H1 (cell line): ENCODE data around the gene ZNF385B. TPM values are rescaled to one million over a fixed set of nuclear protein-coding genes. Genes with fewer than 3 reads are reported as not detected.

Experiments
- CTCF ChIA-PET: fragments of 300-600 bp; sonication (Branson Sonifier 250); formaldehyde crosslinking; loops from one replicate; lab custom pipeline; 2021; ENCODE audit not compliant: partially characterized antibody; lab: Charles Lee
- POLR2A ChIA-PET: fragments of 300-600 bp; sonication (Branson Sonifier 250); formaldehyde crosslinking; loops from one replicate; lab custom pipeline; 2021; ENCODE audit warnings: inconsistent platforms; ENCODE audit not compliant: partially characterized antibody; lab: Charles Lee
- DNase-seq, 2 experiments: peaks; one replicate each; pipeline versions ENCODE4 v3.0.0 to v3.0.0-alpha.2; 2010 to 2022; ENCODE audit warnings: low spot score in 2 of 2, low read depth in 1 of 2, mixed read lengths in 1 of 2
- FAIRE-seq: peaks from 2 replicates; lab custom pipeline; 2011; peaks lifted over from hg19 to GRCh38; lab: Jason Lieb, UNC
- H2AFZ ChIP-seq: 2 replicates; pipeline ENCODE4 v1.8.1; 2012; ENCODE audit warnings: low read length, inconsistent platforms
- H2AK5ac ChIP-seq: 2 replicates; pipeline ENCODE4 v1.6.1; 2013; ENCODE audit warnings: low read depth, low read length
- H2BK120ac ChIP-seq: replicated peaks from 2 replicates; pipeline ENCODE3; 2013; ENCODE audit warnings: low read depth, low read length, inconsistent platforms
- H2BK12ac ChIP-seq: 2 replicates; pipeline ENCODE4 v1.6.1; 2013; ENCODE audit warnings: low read depth, low read length
- H2BK15ac ChIP-seq: 2 replicates; pipeline ENCODE4 v1.6.1; 2013; ENCODE audit warnings: low read length
- H2BK20ac ChIP-seq: 2 replicates; pipeline ENCODE4 v1.6.1; 2013; ENCODE audit warnings: low read length
- H2BK5ac ChIP-seq: 2 replicates; pipeline ENCODE4 v1.6.1; 2013; ENCODE audit warnings: low read depth, low read length
- H3K14ac ChIP-seq: 2 replicates; pipeline ENCODE4 v1.6.1; 2013; ENCODE audit warnings: inconsistent platforms; ENCODE audit not compliant: insufficient read length
- H3K18ac ChIP-seq: 2 replicates; pipeline ENCODE4 v1.6.1; 2013; ENCODE audit warnings: low read length; ENCODE audit errors: extremely low read depth
- H3K23ac ChIP-seq: 2 replicates; pipeline ENCODE4 v1.6.1; 2013; ENCODE audit warnings: inconsistent platforms; ENCODE audit not compliant: insufficient read length
- H3K23me2 ChIP-seq: 2 replicates; pipeline ENCODE4 v1.6.1; 2013; ENCODE audit warnings: low read depth, low read length
- H3K27ac ChIP-seq: 2 replicates; pipeline ENCODE4 v1.6.1; 2011; ENCODE audit warnings: low read depth, low read length, inconsistent platforms
- H3K27me3 ChIP-seq, 4 experiments: replicated peaks in 1 of 4; 1 replicate in 1 of 4; 2 replicates in 3 of 4; pipeline versions ENCODE4 v1.6.1 to v1.8.1; 2011 to 2013; ENCODE audit warnings: low read length in 3 of 4, mild to moderate bottlenecking in 3 of 4, inconsistent platforms in 2 of 4, mixed read lengths in 2 of 4, moderate library complexity in 1 of 4; ENCODE audit not compliant: control insufficient read depth in 3 of 4, insufficient read depth in 3 of 4; ENCODE audit errors: extremely low read depth in 1 of 4
- H3K36me3 ChIP-seq, 4 experiments: 2 replicates each; pipeline versions ENCODE4 v1.6.1 to v1.8.1; 2011 to 2013; ENCODE audit warnings: mild to moderate bottlenecking in 4 of 4, low read length in 3 of 4, moderate library complexity in 2 of 4, control low read depth in 1 of 4, inconsistent platforms in 1 of 4; ENCODE audit not compliant: insufficient read depth in 4 of 4, control insufficient read depth in 2 of 4
- H3K4ac ChIP-seq: replicated peaks from 2 replicates; pipeline ENCODE3; 2013; ENCODE audit warnings: low read length, low read depth, mixed read lengths, inconsistent platforms; ENCODE audit not compliant: insufficient read length
- H3K4me1 ChIP-seq, 4 experiments: replicated peaks in 1 of 4; 1 replicate in 1 of 4; 2 replicates in 3 of 4; pipeline versions ENCODE4 v1.6.1 to v1.8.1; 2011 to 2013; ENCODE audit warnings: low read length in 3 of 4, inconsistent platforms in 2 of 4, mixed read lengths in 1 of 4; ENCODE audit not compliant: insufficient read depth in 4 of 4, control insufficient read depth in 3 of 4
- H3K4me2 ChIP-seq, 2 experiments: 2 replicates each; pipeline versions ENCODE4 v1.6.1 to v1.8.1; 2011 to 2013; ENCODE audit warnings: low read depth in 2 of 2, low read length in 2 of 2, control low read depth in 1 of 2, inconsistent platforms in 1 of 2, mild to moderate bottlenecking in 1 of 2; ENCODE audit not compliant: insufficient read depth in 1 of 2
- H3K4me3 ChIP-seq, 4 experiments: fragments of 200-600, 300-600 bp in 1 of 4; sonication (generic), shearing (Covaris generic), sonication (Bioruptor Twin) in 1 of 4; 2 replicates each; pipeline versions ENCODE4 v1.5.1 to v1.8.1; 2011 to 2016; ENCODE audit warnings: low read length in 4 of 4, low read depth in 3 of 4, control low read depth in 2 of 4, inconsistent platforms in 2 of 4, mild to moderate bottlenecking in 2 of 4, mixed read lengths in 1 of 4, moderate library complexity in 1 of 4; ENCODE audit not compliant: insufficient read depth in 2 of 4; ENCODE audit errors: extremely low read depth in 1 of 4
- H3K56ac ChIP-seq: replicated peaks from 2 replicates; pipeline ENCODE3; 2013; ENCODE audit warnings: low read depth, mild to moderate bottlenecking, mixed read lengths, low read length, inconsistent platforms; ENCODE audit not compliant: insufficient read length
- H3K79me1 ChIP-seq: 2 replicates; pipeline ENCODE4 v1.6.1; 2013; ENCODE audit warnings: low read depth, low read length, control low read depth
- H3K79me2 ChIP-seq, 2 experiments: 2 replicates each; pipeline versions ENCODE4 v1.6.1 to v1.8.1; 2012 to 2013; ENCODE audit warnings: low read length in 2 of 2, mild to moderate bottlenecking in 2 of 2, inconsistent platforms in 1 of 2; ENCODE audit not compliant: insufficient read depth in 2 of 2, control insufficient read depth in 1 of 2
- H3K9ac ChIP-seq, 4 experiments: replicated peaks in 1 of 4; 1 replicate in 1 of 4; 2 replicates in 3 of 4; pipeline versions ENCODE4 v1.6.1 to v1.8.1; 2011 to 2013; ENCODE audit warnings: low read depth in 3 of 4, low read length in 3 of 4, control low read depth in 2 of 4, mild to moderate bottlenecking in 2 of 4, moderate library complexity in 2 of 4, inconsistent platforms in 1 of 4; ENCODE audit errors: extremely low read depth in 1 of 4
- H3K9me3 ChIP-seq, 2 experiments: 2 replicates each; pipeline versions ENCODE4 v1.6.1 to v1.8.1; 2012 to 2013; ENCODE audit warnings: mild to moderate bottlenecking in 2 of 2, moderate library complexity in 2 of 2, control low read depth in 1 of 2, inconsistent platforms in 1 of 2, low read depth in 1 of 2, low read length in 1 of 2, mixed read lengths in 1 of 2; ENCODE audit not compliant: insufficient read depth in 2 of 2
- H4K20me1 ChIP-seq, 2 experiments: replicated peaks in 1 of 2; 2 replicates each; pipeline versions ENCODE3 to v1.8.1; 2011 to 2013; ENCODE audit warnings: inconsistent platforms in 2 of 2, low read length in 2 of 2, mild to moderate bottlenecking in 1 of 2; ENCODE audit not compliant: insufficient read depth in 2 of 2, control insufficient read depth in 1 of 2
- H4K5ac ChIP-seq: 2 replicates; pipeline ENCODE4 v1.6.1; 2013; ENCODE audit warnings: low read length, low read depth, mixed read lengths, inconsistent platforms; ENCODE audit not compliant: insufficient read length
- H4K8ac ChIP-seq: 2 replicates; pipeline ENCODE4 v1.8.0; 2013; ENCODE audit warnings: mild to moderate bottlenecking, moderate library complexity, low read length, inconsistent platforms; ENCODE audit not compliant: insufficient read depth; ENCODE audit errors: extremely low read depth
- H4K91ac ChIP-seq: replicated peaks from 2 replicates; pipeline ENCODE3; 2013; ENCODE audit warnings: low read length, mixed read lengths, inconsistent platforms; ENCODE audit not compliant: insufficient read length
- CBX5 ChIP-seq: fragments of 300-800, 300-1000 bp; sonication (generic); IDR thresholded peaks from 2 replicates; pipeline ENCODE4 v1.7.1; 2016; ENCODE audit warnings: antibody characterized with exemption, low read length, low read depth
- WGBS, 2 experiments: shearing (Covaris generic) in 1 of 2; methylation state at CpG; one replicate each; pipeline versions ENCODE4 v1.1.6 to v1.1.7; 2013 to 2015; ENCODE audit warnings: low lambda C conversion rate in 2 of 2, mixed read lengths in 2 of 2, inconsistent platforms in 1 of 2, low coverage in 1 of 2, missing lambda C conversion rate in 1 of 2; ENCODE audit not compliant: insufficient replicate concordance in 2 of 2, insufficient coverage in 1 of 2, insufficient read length in 1 of 2; ENCODE audit errors: extremely low coverage in 1 of 2, missing lambda C conversion rate in 1 of 2; 5-methylcytosine and 5-hydroxymethylcytosine counted together
- polyA plus RNA-seq, 7 experiments: library from polyadenylated mRNA; depleted of rRNA in 3 of 7; stranded (reverse) in 5 of 7; unstranded in 2 of 7; fragments of >200 nt in 5 of 7; fragments of 200-250 nt in 2 of 7; gene quantifications; 1 replicate in 5 of 7; 2 replicates in 1 of 7; 4 replicates in 1 of 7; pipeline versions ENCODE4 v1.2.1 to v1.2.3, GENCODE V29; 2011 to 2013; ENCODE audit warnings: missing spikeins in 2 of 7, mixed read lengths in 2 of 7
- total RNA-seq: library from RNA; stranded (reverse); fragmentation: NEBNext Ultra II Directional; extraction: Animal tissue kit (Norgen Biotek cat#: 25700); gene quantifications from 2 replicates; pipeline ENCODE4 v1.2.1, GENCODE V29; 2021

Gene ZNF385B
- total and polyA plus RNA-seq, 2 of the 8 experiments (the other 6 are each of a cell fraction or from before 2014, with no cell fraction given) = 1.1 to 3.7 TPM

DNA sequence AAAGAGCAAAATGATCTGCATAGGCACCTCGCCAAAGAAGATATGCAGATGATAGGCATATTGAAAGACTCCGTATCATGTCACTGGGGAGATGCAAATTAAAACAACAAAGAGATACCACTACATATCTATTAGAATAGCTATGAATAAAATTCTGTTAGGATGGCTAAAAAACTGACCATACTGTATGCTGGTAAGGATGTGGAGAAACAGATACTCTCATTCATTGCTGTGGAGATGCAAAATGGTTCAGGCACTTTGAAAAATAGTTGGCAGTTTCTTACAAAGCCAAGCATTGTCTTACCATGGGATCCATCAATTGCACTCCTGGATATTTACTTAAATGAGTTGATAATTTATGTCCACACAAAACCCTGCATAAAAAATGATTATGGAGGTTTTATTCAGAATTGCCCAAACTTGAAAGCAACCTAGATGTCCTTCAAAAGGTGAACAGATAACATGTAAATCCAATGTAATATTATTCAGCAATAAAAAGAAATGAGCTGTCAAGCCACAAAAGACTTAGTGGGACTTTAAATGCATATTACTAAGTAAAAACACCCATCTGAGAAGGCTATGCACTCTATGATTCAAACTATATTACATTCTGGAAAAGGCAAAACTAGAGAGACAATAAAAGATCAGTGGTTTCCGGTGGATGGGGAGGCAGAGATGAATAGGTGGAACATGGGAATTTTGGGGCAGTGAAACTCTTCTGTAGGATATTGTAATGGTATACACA, 31.2 kb downstream of the ZNF385B start:
- no peak overlapping the region for H2BK15ac ChIP-seq
- H2BK12ac ChIP-seq = no peak overlapping the region
- no peaks in the 10 kb centered on the region; a peak in 1 of 7 replicates for H3K4me1 ChIP-seq
- H4K8ac ChIP-seq = no peak overlapping the region
- H3K4ac ChIP-seq = no peak overlapping the region
- H4K91ac ChIP-seq = no peak overlapping the region
- H3K18ac ChIP-seq = no peak overlapping the region
- no peak overlapping the region for H3K27ac ChIP-seq
- no peak overlapping the region for H2BK120ac ChIP-seq
- H3K27me3 ChIP-seq = no peaks in the 10 kb centered on the region
- ChIA-PET POLR2A (no interaction called here), CTCF (interaction anchor here (0.7 kb wide), 1 partner anchor 53 kb away, joined by 3 read pairs; no protein-coding TSS in a partner anchor)
- DNase-seq = no peak
- no peak overlapping the region for H3K4me2 ChIP-seq
- H3K4me3 ChIP-seq = no peak overlapping the region
- H2BK5ac ChIP-seq = no peak overlapping the region
- no peak for FAIRE-seq
- WGBS, 2 experiments = 88% methylated on average over 3 of the region's 3 CpGs; no CpG with 5 or more reads in 1 of the 2 experiments
- H3K23ac ChIP-seq = no peak overlapping the region
- no peak overlapping the region for H2AFZ ChIP-seq
- no peak overlapping the region for H3K9ac ChIP-seq
- no peak overlapping the region for H2BK20ac ChIP-seq
- no peak overlapping the region for H3K56ac ChIP-seq
- no peaks in the 10 kb centered on the region for H3K9me3 ChIP-seq
- H2AK5ac ChIP-seq = no peak overlapping the region
- no peak for TF ChIP-seq CBX5
- no peaks in the 10 kb centered on the region for H3K79me1 ChIP-seq
- H3K36me3 ChIP-seq = no peaks in the 10 kb centered on the region
- H3K14ac ChIP-seq = no peak overlapping the region
- no peaks in the 10 kb centered on the region for H4K20me1 ChIP-seq
- no peak overlapping the region for H4K5ac ChIP-seq
- H3K79me2 ChIP-seq = no peaks in the 10 kb centered on the region
- H3K23me2 ChIP-seq = no peaks in the 10 kb centered on the region
